Sigmoid colon (tissue), 7 donors: ENCODE data around the gene GATA1. TPM values are rescaled to one million over a fixed set of nuclear protein-coding genes. Genes with fewer than 3 reads are reported as not detected.

Source experiments
- DNase-seq: peaks from one replicate; pipeline ENCODE4 v3.0.0-alpha.2; 2019
- H3K27ac ChIP-seq, 4 donors: fragments of 200-600 bp; sonication (generic); one replicate each; pipeline ENCODE4 v1.5.1; 2016 to 2019; ENCODE audit warnings: mild to moderate bottlenecking in 1 of 4
- H3K27me3 ChIP-seq, 3 donors: fragments of 200-600 bp; sonication (generic); one replicate each; pipeline ENCODE4 v1.5.1; 2019; ENCODE audit warnings: mild to moderate bottlenecking in 1 of 3
- H3K36me3 ChIP-seq, 4 donors: fragments of 200-600 bp; sonication (generic); one replicate each; pipeline ENCODE4 v1.5.1; 2016 to 2019
- H3K4me1 ChIP-seq, 4 donors: fragments of 200-600 bp; sonication (generic); one replicate each; pipeline ENCODE4 v1.5.1; 2017 to 2019
- H3K4me3 ChIP-seq, 4 donors: fragments of 200-600 bp; sonication (generic); one replicate each; pipeline ENCODE4 v1.5.1; 2017 to 2019; ENCODE audit warnings: mild to moderate bottlenecking in 2 of 4, moderate library complexity in 1 of 4
- H3K9me3 ChIP-seq, 4 donors: fragments of 200-600 bp in 3 of 4; sonication (generic) in 3 of 4; one replicate each; pipeline versions ENCODE4 v1.5.1 to v1.6.1; 2013 to 2019
- EP300 ChIP-seq, 4 donors: sonication (generic); formaldehyde crosslinking; IDR thresholded peaks; one replicate each; pipeline ENCODE4 v1.6.1; 2017; ENCODE audit warnings: antibody characterized with exemption in 4 of 4
- POLR2A ChIP-seq, 2 donors: fragments of 450-650 bp; IDR thresholded peaks; one replicate each; pipeline ENCODE4 v1.6.1; 2016; ENCODE audit warnings: antibody characterized with exemption in 2 of 2, mild to moderate bottlenecking in 2 of 2, moderate library complexity in 2 of 2
- POLR2AphosphoS5 ChIP-seq, 4 donors: sonication (generic); formaldehyde crosslinking; IDR thresholded peaks; one replicate each; pipeline ENCODE4 v1.6.1; 2017; ENCODE audit warnings: antibody characterized with exemption in 4 of 4
- WGBS, 2 donors: extraction: QIAGEN DNeasy Blood & Tissue Kit; methylation state at CpG; one replicate each; pipeline ENCODE4 v1.1.7; 2013; 5-methylcytosine and 5-hydroxymethylcytosine counted together
- intact Hi-C: fragments of 100-400 bp; cut with DNase I; formaldehyde crosslinking; loops from one replicate; pipeline ENCODE4 v1.15.1; 2023
- polyA plus RNA-seq, 3 donors: library from polyadenylated mRNA; stranded (reverse); fragments of 200-250 nt; gene quantifications; one replicate each; pipeline ENCODE4 v1.2.3, GENCODE V29; 2013
- small RNA-seq, 3 donors: library from RNA; depleted of rRNA; stranded (forward); fragments of <200 nt; gene quantifications; one replicate each; pipeline ENCODE3, GENCODE V24; 2016
- total RNA-seq, 4 donors: library from RNA; depleted of rRNA; stranded (reverse); fragments of >200 nt; gene quantifications; one replicate each; pipeline ENCODE4 v1.1.0, GENCODE V29; 2016
- TF ChIP-seq, protein P1 (sequence below), 4 experiments: fragments of 450-650 bp in 3 of 4; fragments of 200-600 bp in 1 of 4; IDR thresholded peaks; one replicate each; pipeline ENCODE4 v1.5.1; 2016 to 2019; ENCODE audit warnings: antibody characterized with exemption in 4 of 4, mild to moderate bottlenecking in 3 of 4, moderate library complexity in 2 of 4
- donor health status: healthy with polysubstance abuse.
- donor health status: Bipolar disorder and iron deficiency.
- donor health status: healthy.

GATA1 gene
- total and polyA plus RNA-seq, 7 donors = not detected

- WGBS, 2 donors = 63 to 89% methylated on average over 10 of the region's 10 CpGs
- Histone ChIP-seq H3K27ac (no peak overlapping the region), H3K4me1 (peaks cover 0 to 7% (median 6%) of the 10 kb centered on the region in 4 donors), H3K4me3 (no peak overlapping the region), H3K36me3 (no peaks in the 10 kb centered on the region), H3K27me3 (peaks cover 0 to 10% (median 6%) of the 10 kb centered on the region in 3 donors), H3K9me3 (no peaks in the 10 kb centered on the region)
- DNase-seq = no peak
- intact Hi-C loops = no loop called here
- no peak for TF ChIP-seq POLR2A (IDR thresholded peaks at IDR 0.05)
- TF ChIP-seq, protein P1, sequence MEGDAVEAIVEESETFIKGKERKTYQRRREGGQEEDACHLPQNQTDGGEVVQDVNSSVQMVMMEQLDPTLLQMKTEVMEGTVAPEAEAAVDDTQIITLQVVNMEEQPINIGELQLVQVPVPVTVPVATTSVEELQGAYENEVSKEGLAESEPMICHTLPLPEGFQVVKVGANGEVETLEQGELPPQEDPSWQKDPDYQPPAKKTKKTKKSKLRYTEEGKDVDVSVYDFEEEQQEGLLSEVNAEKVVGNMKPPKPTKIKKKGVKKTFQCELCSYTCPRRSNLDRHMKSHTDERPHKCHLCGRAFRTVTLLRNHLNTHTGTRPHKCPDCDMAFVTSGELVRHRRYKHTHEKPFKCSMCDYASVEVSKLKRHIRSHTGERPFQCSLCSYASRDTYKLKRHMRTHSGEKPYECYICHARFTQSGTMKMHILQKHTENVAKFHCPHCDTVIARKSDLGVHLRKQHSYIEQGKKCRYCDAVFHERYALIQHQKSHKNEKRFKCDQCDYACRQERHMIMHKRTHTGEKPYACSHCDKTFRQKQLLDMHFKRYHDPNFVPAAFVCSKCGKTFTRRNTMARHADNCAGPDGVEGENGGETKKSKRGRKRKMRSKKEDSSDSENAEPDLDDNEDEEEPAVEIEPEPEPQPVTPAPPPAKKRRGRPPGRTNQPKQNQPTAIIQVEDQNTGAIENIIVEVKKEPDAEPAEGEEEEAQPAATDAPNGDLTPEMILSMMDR (IDR thresholded peaks at IDR 0.05) = no peak
- TF ChIP-seq EP300 (IDR thresholded peaks at IDR 0.05) = no peak
- TF ChIP-seq POLR2AphosphoS5 (IDR thresholded peaks at IDR 0.05) = no peak
Measured at GRCh38 chrX:48839686-48840085, 53.3 kb downstream of the GATA1 start.

Small RNAs within 50 kb of the gene (small RNA-seq; reads per million reads assigned to genes)
- 0 reads per million in 3 donors for gene RNU6-29P

Other genes with a start within 250 kb of the GATA1 start
- 10 to 100 TPM; 10.4 to 14.6 (median 11.9) TPM for gene TBC1D25, start 246.9 kb upstream of the GATA1 start, total RNA-seq
- 1 to 10 TPM; 5.8 to 9.6 (median 7.8) TPM for gene TBC1D25, start 246.9 kb upstream of the GATA1 start, polyA plus RNA-seq
- gene RBM3, start 212.1 kb upstream of the GATA1 start, total RNA-seq = 100 to 1,000 TPM in 3 of 4 donors, 10 to 100 TPM in 1; 83.9 to 209 (median 143) TPM
- gene RBM3, start 212.1 kb upstream of the GATA1 start, polyA plus RNA-seq = 100 to 1,000 TPM; 105 to 217 (median 185) TPM
- gene WDR13, start 189.1 kb upstream of the GATA1 start, total RNA-seq = 100 to 1,000 TPM in 3 of 4 donors, 10 to 100 TPM in 1; 99.9 to 132 (median 106) TPM
- 100 to 1,000 TPM in 2 of 3 donors, 10 to 100 TPM in 1; 98.1 to 106 (median 103) TPM for gene WDR13, start 189.1 kb upstream of the GATA1 start, polyA plus RNA-seq
- gene WAS, start 102.8 kb upstream of the GATA1 start, total RNA-seq = 1 to 10 TPM; 3.0 to 6.1 (median 4.7) TPM
- 10 to 100 TPM in 1 of 3 donors, 1 to 10 TPM in 2; 3.0 to 23.5 (median 3.7) TPM for gene WAS, start 102.8 kb upstream of the GATA1 start, polyA plus RNA-seq
- gene SUV39H1, start 89.9 kb upstream of the GATA1 start, total RNA-seq = 1 to 10 TPM; 3.0 to 4.6 (median 3.7) TPM
- gene SUV39H1, start 89.9 kb upstream of the GATA1 start, polyA plus RNA-seq = 1 to 10 TPM; 1.8 to 8.5 (median 2.8) TPM
- gene GLOD5, start 24.8 kb upstream of the GATA1 start, total RNA-seq = not detected
- 10 to 100 TPM in 2 of 3 donors, 1 to 10 TPM in 1; 7.5 to 22.7 (median 10.8) TPM for gene GLOD5, start 24.8 kb upstream of the GATA1 start, polyA plus RNA-seq
- gene HDAC6, start 15.5 kb downstream of the GATA1 start, total RNA-seq = 100 to 1,000 TPM in 2 of 4 donors, 10 to 100 TPM in 2; 39.6 to 110 (median 78.3) TPM
- 10 to 100 TPM; 22.2 to 69.9 (median 25.2) TPM for gene HDAC6, start 15.5 kb downstream of the GATA1 start, polyA plus RNA-seq
- gene ERAS, start 39.9 kb downstream of the GATA1 start, total RNA-seq = not detected
- gene ERAS, start 39.9 kb downstream of the GATA1 start, polyA plus RNA-seq = under 1 TPM in 1 of 3 donors, not detected in 2; 0.12 TPM
- 10 to 100 TPM in 3 of 4 donors, 1 to 10 TPM in 1; 4.1 to 25.7 (median 21.4) TPM for gene PCSK1N, start 49.0 kb downstream of the GATA1 start, total RNA-seq
- gene PCSK1N, start 49.0 kb downstream of the GATA1 start, polyA plus RNA-seq = 1 to 10 TPM; 2.3 to 6.9 (median 6.0) TPM
- gene TIMM17B, start 111.2 kb downstream of the GATA1 start, total RNA-seq = 10 to 100 TPM; 37.7 to 59.6 (median 45.7) TPM
- 10 to 100 TPM; 38.4 to 63.1 (median 53.4) TPM for gene TIMM17B, start 111.2 kb downstream of the GATA1 start, polyA plus RNA-seq
- gene PQBP1, start 111.3 kb downstream of the GATA1 start, total RNA-seq = 100 to 1,000 TPM in 2 of 4 donors, 10 to 100 TPM in 2; 83.1 to 103 (median 94.9) TPM
- 10 to 100 TPM; 65.0 to 80.8 (median 77.5) TPM for gene PQBP1, start 111.3 kb downstream of the GATA1 start, polyA plus RNA-seq
- 10 to 100 TPM in 1 of 4 donors, 1 to 10 TPM in 3; 5.6 to 20.2 (median 6.0) TPM for gene SLC35A2, start 125.1 kb downstream of the GATA1 start, total RNA-seq
- gene SLC35A2, start 125.1 kb downstream of the GATA1 start, polyA plus RNA-seq = 10 to 100 TPM in 1 of 3 donors, 1 to 10 TPM in 2; 6.0 to 43.9 (median 9.0) TPM
- 1 to 10 TPM; 2.4 to 6.9 (median 4.4) TPM for gene PIM2, start 132.4 kb downstream of the GATA1 start, total RNA-seq
- gene PIM2, start 132.4 kb downstream of the GATA1 start, polyA plus RNA-seq = 10 to 100 TPM in 1 of 3 donors, 1 to 10 TPM in 2; 6.6 to 42.0 (median 6.7) TPM
- gene OTUD5, start 171.0 kb downstream of the GATA1 start, total RNA-seq = 10 to 100 TPM; 33.6 to 41.4 (median 38.0) TPM
- gene OTUD5, start 171.0 kb downstream of the GATA1 start, polyA plus RNA-seq = 10 to 100 TPM; 22.4 to 39.3 (median 24.6) TPM
- 1 to 10 TPM in 3 of 4 donors, under 1 TPM in 1; 0.95 to 2.5 (median 1.3) TPM for gene KCND1, start 185.3 kb downstream of the GATA1 start, total RNA-seq
- gene KCND1, start 185.3 kb downstream of the GATA1 start, polyA plus RNA-seq = 1 to 10 TPM in 1 of 3 donors, not detected in 2; 1.7 TPM
- 10 to 100 TPM; 19.7 to 63.1 (median 29.7) TPM for gene GRIPAP1, start 215.7 kb downstream of the GATA1 start, total RNA-seq
- gene GRIPAP1, start 215.7 kb downstream of the GATA1 start, polyA plus RNA-seq = 10 to 100 TPM; 14.4 to 42.0 (median 18.3) TPM